GM20431 (cell line): ENCODE results near the gene DGKQ.

Experiments
- in situ Hi-C: fragments of 300-500 bp; cut with MseI, MboI; formaldehyde crosslinking; loops from one replicate; pipeline ENCODE4 v1.15.0; 2020; ENCODE audit warnings: low sequenced_read_pairs; ENCODE audit not compliant: unreplicated experiment

The DGKQ gene

GRCh38 chr4:911221-911751 lies 62.1 kb downstream of the DGKQ start:
- in situ Hi-C loops, result no loop called here

- in situ Hi-C loops, result no loop called here
Observed at GRCh38 chr4:910366-911091, 62.8 kb downstream of the DGKQ start.

GRCh38 chr4:909821-910220 lies 63.5 kb downstream of the DGKQ start:
- in situ Hi-C loops, result no loop called here

GRCh38 chr4:909131-909571 lies 64.2 kb downstream of the DGKQ start:
- in situ Hi-C loops, result no loop called here
